ENCODE measurements around the gene HDAC2.

- TF ChIP-seq CTCF (IDR thresholded peaks at IDR 0.05) (no peak), POLR2A (IDR thresholded peaks at IDR 0.05) (no peak)
Observed at GRCh38 chr6:113893451-113893850, 77.5 kb downstream of the HDAC2 start.

All from thyroid gland (tissue), 4 donors.